HG03342 (cell line): ENCODE data around the gene GOLGA7B.

Source experiments
- ATAC-seq: cut with Tn5 transposase; IDR thresholded peaks from one replicate; pipeline ENCODE4 v1.9.1; 2021; ENCODE audit warnings: mild to moderate bottlenecking, moderate library complexity; ENCODE audit not compliant: unreplicated experiment

The GOLGA7B gene

DNA sequence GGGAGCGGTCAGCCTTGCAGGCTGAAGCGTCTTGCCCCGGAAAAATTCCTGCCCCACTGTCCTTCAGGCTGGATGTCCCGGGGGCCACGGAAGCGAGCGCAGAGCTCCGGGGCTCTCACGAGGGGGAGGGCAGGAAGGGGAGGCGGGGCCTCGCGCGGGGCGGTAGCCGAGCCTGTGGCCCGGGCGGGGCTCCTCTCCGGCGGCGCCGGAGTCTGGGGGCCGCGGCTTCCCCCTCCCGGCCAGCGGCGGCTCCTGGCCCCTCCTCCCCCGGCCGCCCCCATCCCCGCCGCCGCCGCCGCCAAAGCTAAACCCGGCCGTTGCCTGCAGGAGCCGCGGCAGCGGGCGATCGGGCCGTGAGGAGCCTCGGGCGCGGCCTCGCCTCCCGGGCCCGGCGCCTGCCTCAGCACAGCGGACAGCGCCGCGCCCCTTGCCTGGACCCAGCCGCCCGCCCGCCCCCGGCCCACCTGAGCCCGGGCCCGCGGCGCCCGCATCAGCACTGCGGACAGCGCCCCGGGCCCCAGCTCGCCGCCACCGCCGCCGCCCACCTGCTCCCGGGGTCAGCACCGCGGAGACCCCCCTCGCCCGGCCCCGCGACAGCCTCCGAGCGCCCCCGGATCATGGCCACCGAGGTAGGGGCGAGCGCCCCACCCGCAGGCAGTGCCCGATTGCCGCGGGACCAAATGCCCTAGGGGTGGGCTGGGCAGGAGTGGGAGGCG, at the start of gene GOLGA7B:
Gene GOLGA7B, plus strand, starts transcription at position 157 of the 716 bp plus-strand sequence. Its CDS starts 461 bp downstream, at position 618.
- ATAC-seq, result no peak

- no peak for ATAC-seq
Observed at GRCh38 chr10:97800474-97800873, 49.2 kb upstream of the GOLGA7B start.

- ATAC-seq, result no peak
Observed at GRCh38 chr10:97801422-97801821, 48.2 kb upstream of the GOLGA7B start.

DNA sequence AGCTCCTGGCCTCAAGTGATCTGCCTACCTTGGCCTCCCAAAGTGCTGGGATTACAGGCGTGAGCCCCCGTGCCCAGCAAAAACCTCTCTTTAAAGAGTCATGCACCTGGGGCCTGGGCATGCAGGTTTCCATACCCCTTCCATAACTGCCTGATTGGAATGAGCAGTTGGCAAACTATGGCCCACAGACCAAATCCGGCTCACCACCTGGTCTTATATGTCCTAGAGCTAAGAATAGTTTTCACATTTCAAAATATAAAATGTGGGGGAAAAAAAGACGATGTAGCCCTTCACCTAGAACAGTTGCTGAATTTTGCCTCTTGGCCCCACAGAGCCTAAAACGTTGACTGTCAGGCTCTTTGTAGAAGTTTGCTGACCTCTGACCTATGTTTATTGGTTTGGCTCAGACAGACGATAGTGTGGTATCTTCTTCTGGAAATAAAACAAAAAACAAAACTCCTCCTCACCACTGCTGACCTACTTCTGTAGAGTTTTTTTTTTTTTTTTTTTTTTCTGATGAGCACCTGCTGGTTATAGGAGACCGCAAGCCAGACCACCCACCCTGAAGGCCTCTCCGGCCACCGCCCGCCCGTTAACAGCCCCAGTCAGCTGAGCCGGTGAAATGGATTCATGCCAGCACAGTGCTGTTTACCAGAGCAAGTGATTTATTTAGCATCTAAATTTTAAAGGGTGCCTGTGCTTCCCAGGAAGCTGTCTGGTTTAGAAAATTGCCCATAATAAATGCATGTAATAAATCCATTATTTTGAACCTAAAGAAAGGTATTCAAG, 44.4 kb upstream of the GOLGA7B start:
- ATAC-seq, result no peak

GRCh38 chr10:97805949-97806348, 43.7 kb upstream of the GOLGA7B start:
- no peak for ATAC-seq

DNA sequence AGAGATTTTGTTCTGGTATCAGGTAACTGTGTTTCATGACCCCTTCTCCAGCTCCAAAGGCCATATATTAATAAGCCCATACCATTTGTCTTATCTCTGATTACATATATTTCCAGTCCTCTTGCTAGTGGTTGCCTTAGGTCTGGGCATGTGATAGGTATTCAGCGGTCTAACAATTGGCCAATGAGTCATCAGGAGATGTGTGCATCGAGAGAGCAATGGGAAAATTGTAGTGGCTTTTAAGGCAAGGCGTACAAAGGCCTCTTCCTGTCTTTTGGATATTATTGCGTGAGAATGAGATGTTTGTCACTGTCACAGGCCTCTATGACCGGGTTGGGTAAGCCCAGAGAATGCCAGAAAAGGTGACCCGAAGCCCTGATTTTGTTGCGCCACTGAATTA, 39.2 kb upstream of the GOLGA7B start:
- ATAC-seq, result no peak

- no peak for ATAC-seq
Observed at GRCh38 chr10:97811958-97812357, 37.7 kb upstream of the GOLGA7B start.

DNA sequence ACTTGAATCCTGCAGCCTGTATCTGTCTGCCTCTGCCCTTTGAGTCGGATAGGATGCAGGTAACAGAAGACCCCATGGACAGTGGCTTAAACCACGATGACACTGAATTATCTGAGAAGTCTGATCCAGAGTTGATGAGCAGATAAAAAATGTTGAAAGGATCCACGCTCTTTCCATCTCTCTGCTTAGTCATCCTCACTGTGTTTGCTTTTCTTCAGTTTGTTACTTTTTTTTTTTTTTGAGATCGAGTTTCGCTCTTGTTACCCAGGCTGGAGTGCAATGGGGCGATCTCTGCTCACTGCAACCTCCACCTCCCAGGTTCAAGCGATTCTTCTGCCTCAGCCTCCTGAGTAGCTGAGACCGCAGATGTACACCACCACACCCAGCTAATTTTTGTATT, 36.9 kb upstream of the GOLGA7B start:
- no peak for ATAC-seq

DNA sequence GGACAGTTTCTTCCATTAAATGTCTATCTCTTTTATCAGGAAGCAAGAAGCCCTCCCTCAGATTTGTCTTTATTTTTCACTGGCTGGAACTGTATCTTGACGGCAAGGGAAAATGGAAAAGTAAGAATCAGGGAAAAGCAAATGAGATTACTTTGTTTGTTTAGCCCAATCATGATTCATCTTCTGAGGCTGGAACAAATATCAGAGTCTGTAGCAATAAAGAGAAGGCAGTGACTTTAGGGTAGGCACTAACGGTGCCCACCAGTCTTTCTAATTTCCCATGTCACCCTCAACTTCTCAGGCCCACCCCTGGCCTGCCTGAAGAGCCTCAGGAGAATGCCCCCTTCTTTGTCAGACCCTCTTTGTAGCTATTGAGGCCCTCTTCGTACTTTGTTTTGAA, 36.3 kb upstream of the GOLGA7B start:
- ATAC-seq, result no peak

DNA sequence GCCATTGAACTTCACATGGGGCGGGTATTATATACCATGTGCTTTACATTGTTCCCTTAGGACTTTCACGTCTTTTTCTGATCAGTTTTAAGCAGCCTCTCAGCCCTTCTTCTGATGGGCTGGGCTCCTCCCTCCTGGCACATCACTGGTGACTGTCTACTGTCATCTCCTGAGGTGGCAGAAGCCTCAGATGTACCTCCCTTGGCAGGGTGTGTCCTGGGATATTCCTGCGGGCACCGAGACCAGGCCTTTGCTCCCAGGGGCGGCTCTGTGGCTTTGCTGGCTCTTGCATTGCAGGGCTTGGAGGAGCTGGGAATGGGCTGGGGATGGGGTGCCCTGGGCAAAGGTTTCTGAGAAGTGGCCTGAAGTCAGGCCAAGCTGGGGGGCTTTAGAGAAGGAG, 34.6 kb upstream of the GOLGA7B start:
- ATAC-seq, result no peak

- no peak for ATAC-seq
Observed at GRCh38 chr10:97816609-97817008, 33.0 kb upstream of the GOLGA7B start.

- no peak for ATAC-seq
Observed at GRCh38 chr10:97818572-97818971, 31.1 kb upstream of the GOLGA7B start.

GRCh38 chr10:97820096-97820704, 29.4 kb upstream of the GOLGA7B start:
- no peak for ATAC-seq

DNA sequence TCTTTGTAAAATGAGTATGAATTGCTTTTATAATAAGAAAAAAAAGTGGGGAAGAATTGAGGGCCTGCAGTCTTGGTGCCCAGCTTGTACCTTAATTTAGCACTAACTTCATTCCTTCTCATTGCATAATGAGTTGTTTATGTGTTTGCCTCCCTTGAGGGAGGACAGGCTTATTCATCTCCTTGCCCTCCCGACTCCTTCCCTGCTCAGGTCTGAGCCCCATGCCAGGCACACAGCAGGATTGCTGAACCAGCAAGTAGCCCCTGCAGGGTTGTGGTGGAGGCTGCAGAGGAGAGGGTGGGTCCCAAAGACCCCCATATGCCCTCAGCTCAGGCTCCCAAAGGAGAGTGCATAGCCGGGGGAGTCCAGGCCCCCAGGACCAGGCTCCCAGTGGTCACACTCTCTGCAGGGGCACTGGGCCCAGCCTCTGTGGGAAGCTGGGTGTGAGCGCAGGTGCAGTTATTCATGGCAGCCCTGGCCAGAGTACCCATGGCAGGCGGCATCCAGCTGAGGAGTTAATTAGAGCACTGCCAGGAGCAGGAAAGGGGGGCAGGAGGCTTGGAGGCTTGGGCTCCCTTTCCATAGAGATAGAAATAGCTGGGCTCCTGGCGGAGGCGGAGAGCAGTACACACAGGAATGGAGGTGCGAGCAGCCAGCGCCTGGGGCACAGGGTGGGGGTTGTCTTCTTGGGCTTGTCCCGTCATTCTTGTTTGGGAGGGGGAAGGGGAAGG, 28.2 kb upstream of the GOLGA7B start:
- no peak for ATAC-seq

DNA sequence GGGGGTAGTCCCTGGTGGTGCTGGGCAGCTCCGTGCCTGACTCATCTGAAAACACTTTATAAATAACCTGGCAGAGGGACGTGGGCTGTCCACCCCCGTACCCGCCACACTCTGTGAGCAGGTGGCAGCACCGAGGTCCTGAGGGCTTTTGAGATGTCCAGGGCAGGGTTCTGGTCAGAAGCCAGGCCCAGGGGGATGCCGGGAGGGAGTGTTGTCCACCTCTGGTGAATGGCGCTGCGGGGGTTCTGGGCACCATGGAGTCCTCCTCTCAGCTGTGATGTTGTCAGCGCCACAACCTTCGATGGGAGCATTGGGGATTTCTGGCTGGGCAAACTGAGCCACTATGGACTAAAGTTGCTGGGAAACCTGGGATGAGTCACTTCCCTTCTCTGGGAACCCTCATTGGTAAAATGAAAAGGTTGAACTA, 27.4 kb upstream of the GOLGA7B start:
- no peak for ATAC-seq

GRCh38 chr10:97823734-97824133, 25.9 kb upstream of the GOLGA7B start:
- no peak for ATAC-seq

GRCh38 chr10:97825020-97825760, 24.5 kb upstream of the GOLGA7B start:
- ATAC-seq, result no peak

DNA sequence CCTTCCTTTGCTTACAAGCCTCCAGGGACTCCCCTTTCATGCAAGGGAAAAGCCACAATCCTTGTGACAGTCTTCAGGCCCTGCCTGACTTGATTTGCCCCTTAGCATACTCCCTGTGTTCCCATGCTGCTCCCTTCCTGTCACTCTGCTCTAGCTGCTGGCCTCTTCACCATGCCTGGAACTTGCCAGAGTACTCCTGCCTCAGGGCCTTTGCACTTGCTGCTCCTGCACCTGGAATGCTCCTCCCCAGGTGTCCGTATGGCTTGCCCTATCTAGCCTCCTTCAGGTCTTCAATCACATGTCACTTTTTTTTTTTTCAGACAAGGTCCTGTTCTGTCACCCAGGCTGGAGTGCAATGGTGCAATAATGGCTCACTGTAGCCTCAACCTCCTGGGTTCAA, 22.8 kb upstream of the GOLGA7B start:
- no peak for ATAC-seq

GRCh38 chr10:97827702-97828291, 21.8 kb upstream of the GOLGA7B start:
- no peak for ATAC-seq

DNA sequence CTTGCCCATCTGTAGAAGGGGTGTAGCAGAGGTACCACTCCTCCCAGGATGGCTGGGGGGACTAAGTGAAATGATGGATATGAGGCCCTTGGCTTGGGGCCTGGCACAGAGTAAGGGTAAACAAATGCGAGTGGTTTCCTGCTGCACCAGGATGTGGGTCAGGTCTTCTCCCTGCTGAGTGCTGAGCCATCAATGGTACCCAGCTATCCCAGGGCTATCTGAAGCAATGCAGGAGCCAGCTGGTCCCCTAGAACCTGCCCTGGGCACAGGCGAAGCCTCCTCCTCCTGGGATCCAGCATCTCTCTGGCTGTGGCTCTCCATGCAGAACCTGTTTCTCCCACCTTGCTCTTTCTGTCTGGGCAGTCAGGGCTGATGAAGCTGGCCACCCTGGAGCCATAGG, 20.9 kb upstream of the GOLGA7B start:
- ATAC-seq, result no peak
